Dendritic cell treated with granulocyte-macrophage colony-stimulating factor and Interleukin-4, amounts not matched to agents 40 ng/mL and 50 ng/mL, for 4 days (primary cell): Measurements from ENCODE around the gene GIT1.

Experiments used
- H3K27ac Mint-ChIP-seq: one replicate; pipeline ENCODE4 v1.8.0; 2022; ENCODE audit warnings: mild to moderate bottlenecking, mixed read lengths
- H3K27me3 Mint-ChIP-seq: one replicate; pipeline ENCODE4 v1.8.0; 2022; ENCODE audit warnings: mild to moderate bottlenecking, mixed read lengths
- H3K36me3 Mint-ChIP-seq: one replicate; pipeline ENCODE4 v1.8.0; 2022; ENCODE audit warnings: low read depth, mixed read lengths
- H3K4me1 Mint-ChIP-seq: one replicate; pipeline ENCODE4 v1.8.0; 2022; ENCODE audit warnings: low read depth, mixed read lengths
- H3K4me3 Mint-ChIP-seq: one replicate; pipeline ENCODE4 v1.8.0; 2022; ENCODE audit warnings: mild to moderate bottlenecking, moderate library complexity, mixed read lengths
- H3K9me3 Mint-ChIP-seq: one replicate; pipeline ENCODE4 v1.8.0; 2022; ENCODE audit warnings: mixed read lengths
- intact Hi-C: fragments of 100-400 bp; cut with micrococcal nuclease; formaldehyde crosslinking; loops from one replicate; pipeline ENCODE4 v1.15.0; 2022

The GIT1 gene

GRCh38 chr17:29586676-29587469 lies 2.6 kb downstream of the GIT1 start:
- peak overlapping the region; percentile 45 for H3K27ac Mint-ChIP-seq
- H3K4me1 Mint-ChIP-seq: peaks cover 82% of the 10 kb centered on the region
- peak overlapping the region; percentile 86 for H3K4me3 Mint-ChIP-seq
- H3K9me3 Mint-ChIP-seq: no peaks in the 10 kb centered on the region
- H3K27me3 Mint-ChIP-seq: peaks cover 8% of the 10 kb centered on the region
- intact Hi-C loops: no loop called here
- H3K36me3 Mint-ChIP-seq: peaks cover 33% of the 10 kb centered on the region

GRCh38 chr17:29585080-29585751 lies 4.2 kb downstream of the GIT1 start:
- H3K36me3 Mint-ChIP-seq: peaks cover 49% of the 10 kb centered on the region
- intact Hi-C loops: no loop called here
- peak overlapping the region; percentile 67 for H3K4me3 Mint-ChIP-seq
- H3K27ac Mint-ChIP-seq: peak overlapping the region; percentile 81
- peaks cover 70% of the 10 kb centered on the region for H3K4me1 Mint-ChIP-seq
- no peaks in the 10 kb centered on the region for H3K9me3 Mint-ChIP-seq
- no peaks in the 10 kb centered on the region for H3K27me3 Mint-ChIP-seq

GRCh38 chr17:29584452-29585079 lies 4.9 kb downstream of the GIT1 start:
- H3K27ac Mint-ChIP-seq: peak overlapping the region; percentile 81
- H3K27me3 Mint-ChIP-seq: no peaks in the 10 kb centered on the region
- H3K4me3 Mint-ChIP-seq: peak overlapping the region; percentile 67
- H3K4me1 Mint-ChIP-seq: peaks cover 69% of the 10 kb centered on the region
- intact Hi-C loops: no loop called here
- peaks cover 56% of the 10 kb centered on the region for H3K36me3 Mint-ChIP-seq
- H3K9me3 Mint-ChIP-seq: no peaks in the 10 kb centered on the region

- no peaks in the 10 kb centered on the region for H3K9me3 Mint-ChIP-seq
- H3K36me3 Mint-ChIP-seq: peaks cover 62% of the 10 kb centered on the region
- H3K4me3 Mint-ChIP-seq: no peak overlapping the region
- H3K4me1 Mint-ChIP-seq: peaks cover 68% of the 10 kb centered on the region
- peak overlapping the region; percentile 81 for H3K27ac Mint-ChIP-seq
- intact Hi-C loops: no loop called here
- no peaks in the 10 kb centered on the region for H3K27me3 Mint-ChIP-seq
Observed at GRCh38 chr17:29583324-29584248, 5.9 kb downstream of the GIT1 start.

- Mint-ChIP-seq H3K27me3 (no peaks in the 10 kb centered on the region), H3K27ac (no peak overlapping the region), H3K4me1 (peaks cover 61% of the 10 kb centered on the region), H3K36me3 (peaks cover 64% of the 10 kb centered on the region), H3K9me3 (no peaks in the 10 kb centered on the region), H3K4me3 (no peak overlapping the region)
- intact Hi-C loops: no loop called here
Observed at GRCh38 chr17:29582772-29583171, 6.7 kb downstream of the GIT1 start.

- Mint-ChIP-seq H3K9me3 (no peaks in the 10 kb centered on the region), H3K4me3 (no peak overlapping the region), H3K27me3 (no peaks in the 10 kb centered on the region), H3K27ac (no peak overlapping the region), H3K36me3 (peaks cover 69% of the 10 kb centered on the region), H3K4me1 (peaks cover 57% of the 10 kb centered on the region)
- intact Hi-C loops: no loop called here
Observed at GRCh38 chr17:29582254-29582765, 7.1 kb downstream of the GIT1 start.

- Mint-ChIP-seq H3K27ac (no peak overlapping the region), H3K4me1 (peaks cover 51% of the 10 kb centered on the region), H3K36me3 (peaks cover 75% of the 10 kb centered on the region), H3K9me3 (no peaks in the 10 kb centered on the region), H3K4me3 (no peak overlapping the region), H3K27me3 (no peaks in the 10 kb centered on the region)
- intact Hi-C loops: no loop called here
Observed at GRCh38 chr17:29581583-29582253, 7.7 kb downstream of the GIT1 start.

- Mint-ChIP-seq H3K27me3 (no peaks in the 10 kb centered on the region), H3K9me3 (no peaks in the 10 kb centered on the region), H3K27ac (no peak overlapping the region), H3K4me1 (peaks cover 37% of the 10 kb centered on the region), H3K36me3 (peaks cover 91% of the 10 kb centered on the region), H3K4me3 (no peak overlapping the region)
- intact Hi-C loops: loop anchor here (1.0 kb wide), 1 partner anchor 12 kb away; no protein-coding TSS in a partner anchor
Observed at GRCh38 chr17:29579866-29580771, 9.3 kb downstream of the GIT1 start.

- Mint-ChIP-seq H3K27ac (no peak overlapping the region), H3K4me3 (no peak overlapping the region), H3K4me1 (peaks cover 33% of the 10 kb centered on the region), H3K9me3 (no peaks in the 10 kb centered on the region), H3K27me3 (no peaks in the 10 kb centered on the region), H3K36me3 (peaks cover 100% of the 10 kb centered on the region)
- intact Hi-C loops: no loop called here
Observed at GRCh38 chr17:29578626-29579485, 10.6 kb downstream of the GIT1 start.

GRCh38 chr17:29577385-29578211 lies 11.8 kb downstream of the GIT1 start:
- no peak overlapping the region for H3K4me3 Mint-ChIP-seq
- intact Hi-C loops: no loop called here
- peaks cover 99% of the 10 kb centered on the region for H3K36me3 Mint-ChIP-seq
- no peaks in the 10 kb centered on the region for H3K27me3 Mint-ChIP-seq
- peaks cover 28% of the 10 kb centered on the region for H3K4me1 Mint-ChIP-seq
- H3K9me3 Mint-ChIP-seq: no peaks in the 10 kb centered on the region
- no peak overlapping the region for H3K27ac Mint-ChIP-seq

- Mint-ChIP-seq H3K9me3 (no peaks in the 10 kb centered on the region), H3K27me3 (no peaks in the 10 kb centered on the region), H3K4me3 (no peak overlapping the region), H3K36me3 (peaks cover 98% of the 10 kb centered on the region), H3K4me1 (peaks cover 25% of the 10 kb centered on the region), H3K27ac (no peak overlapping the region)
- intact Hi-C loops: no loop called here
Observed at GRCh38 chr17:29577001-29577370, 12.5 kb downstream of the GIT1 start.
